HepG2 (cell line): Measurements from ENCODE around the gene DDOST. TPM values are rescaled to one million over a fixed set of nuclear protein-coding genes. Genes with fewer than 3 reads are reported as not detected.

ENCODE experiments used
- polyA plus RNA-seq, 8 experiments: library from polyadenylated mRNA; depleted of rRNA in 3 of 8; stranded (reverse) in 7 of 8; unstranded in 1 of 8; fragments of >200 nt; fragmentation: Illumina TruSeq in 4 of 8; extraction: Trizol in 4 of 8; gene quantifications; 2 replicates each; pipeline versions ENCODE4 v1.2.1 to v1.2.3, GENCODE V29; 2011 to 2016; ENCODE audit warnings: low read depth in 4 of 8, missing spikeins in 1 of 8, mixed read lengths in 1 of 8; ENCODE audit not compliant: insufficient read depth in 1 of 8
- total RNA-seq, 5 experiments: library from RNA; depleted of rRNA; stranded (reverse); fragments of >200 nt; fragmentation: Illumina TruSeq; extraction: Trizol; gene quantifications; 2 replicates each; pipeline ENCODE4 v1.2.3, GENCODE V29; 2016; ENCODE audit warnings: low read depth in 1 of 5

Gene DDOST
- total and polyA plus RNA-seq, 2 of the 13 experiments (the other 11 are each of a cell fraction or from before 2014, with no cell fraction given), result 335 to 494 TPM

Other genes starting within 250 kb of the DDOST start
- 38.6 and 44.3 TPM in 2 replicates for gene CAMK2N1, start 175.2 kb downstream of the DDOST start, total RNA-seq (2016; rRNA removed; fragmentation: Illumina TruSeq; extraction: Trizol)
- gene CAMK2N1, start 175.2 kb downstream of the DDOST start, polyA plus RNA-seq (2011; rRNA removed), result 32.7 and 38.0 TPM in 2 replicates
- 13.5 and 26.5 TPM in 2 replicates for gene MUL1, start 153.2 kb downstream of the DDOST start, total RNA-seq (2016; rRNA removed; fragmentation: Illumina TruSeq; extraction: Trizol)
- 21.5 and 27.5 TPM in 2 replicates for gene MUL1, start 153.2 kb downstream of the DDOST start, polyA plus RNA-seq (2011; rRNA removed)
- gene FAM43B, start 108.8 kb downstream of the DDOST start, total RNA-seq (2016; rRNA removed; fragmentation: Illumina TruSeq; extraction: Trizol), result 3.2 and 3.7 TPM in 2 replicates
- 0.63 and 0.80 TPM in 2 replicates for gene FAM43B, start 108.8 kb downstream of the DDOST start, polyA plus RNA-seq (2011; rRNA removed)
- gene CDA, start 72.3 kb downstream of the DDOST start, total RNA-seq (2016; rRNA removed; fragmentation: Illumina TruSeq; extraction: Trizol), result 0.66 and 0.72 TPM in 2 replicates
- 2.1 and 5.2 TPM in 2 replicates for gene CDA, start 72.3 kb downstream of the DDOST start, polyA plus RNA-seq (2011; rRNA removed)
- 13.1 and 15.3 TPM in 2 replicates for gene PINK1, start 27.9 kb downstream of the DDOST start, total RNA-seq (2016; rRNA removed; fragmentation: Illumina TruSeq; extraction: Trizol)
- 16.1 and 22.2 TPM in 2 replicates for gene PINK1, start 27.9 kb downstream of the DDOST start, polyA plus RNA-seq (2011; rRNA removed)
- gene KIF17, start 56.6 kb upstream of the DDOST start, total RNA-seq (2016; rRNA removed; fragmentation: Illumina TruSeq; extraction: Trizol), result 0.24 and 0.25 TPM in 2 replicates
- 0.44 and 0.52 TPM in 2 replicates for gene KIF17, start 56.6 kb upstream of the DDOST start, polyA plus RNA-seq (2011; rRNA removed)
- 1.7 and 3.4 TPM in 2 replicates for gene SH2D5, start 71.3 kb upstream of the DDOST start, total RNA-seq (2016; rRNA removed; fragmentation: Illumina TruSeq; extraction: Trizol)
- 1.2 and 1.4 TPM in 2 replicates for gene SH2D5, start 71.3 kb upstream of the DDOST start, polyA plus RNA-seq (2011; rRNA removed)
- gene HP1BP3, start 125.9 kb upstream of the DDOST start, total RNA-seq (2016; rRNA removed; fragmentation: Illumina TruSeq; extraction: Trizol), result 137 and 163 TPM in 2 replicates
- 88.7 and 98.5 TPM in 2 replicates for gene HP1BP3, start 125.9 kb upstream of the DDOST start, polyA plus RNA-seq (2011; rRNA removed)